Breast epithelium (tissue), 3 donors: ENCODE measurements around the gene SIGLEC11.

Experiments used
- CTCF ChIP-seq, 3 donors: fragments of 450-650 bp; IDR thresholded peaks; one replicate each; pipeline ENCODE4 v1.5.1; 2016 to 2017; ENCODE audit warnings: antibody characterized with exemption in 3 of 3, mild to moderate bottlenecking in 3 of 3, moderate library complexity in 3 of 3
- POLR2A ChIP-seq: fragments of 450-650 bp; IDR thresholded peaks from one replicate; pipeline ENCODE4 v1.6.1; 2016; ENCODE audit warnings: antibody characterized with exemption, mild to moderate bottlenecking, moderate library complexity

DNA sequence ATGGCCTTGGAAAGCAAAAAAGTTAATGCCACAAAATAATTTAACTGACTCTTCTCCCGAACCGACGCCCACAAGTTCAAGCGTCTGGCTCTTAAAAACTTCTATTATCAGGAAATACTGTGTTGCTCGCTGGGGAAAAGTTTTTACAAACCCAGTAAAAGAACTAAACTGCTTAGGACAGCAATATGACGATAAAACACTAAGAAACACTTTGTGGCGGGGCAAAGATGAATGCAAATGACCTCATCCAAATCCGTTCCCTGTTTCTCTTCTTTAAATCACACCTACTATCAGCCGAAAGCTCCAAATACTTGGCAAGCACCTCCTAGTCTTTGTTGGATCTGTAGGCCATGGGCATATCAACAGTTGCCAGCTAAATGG is 4.9 kb downstream of the SIGLEC11 start:
- no peak for TF ChIP-seq CTCF (IDR thresholded peaks at IDR 0.05)
- TF ChIP-seq POLR2A, result no peak
